Upper lobe of left lung (tissue), 4 donors: ENCODE data around the gene LSM6.

Experiments
- EP300 ChIP-seq, 4 donors: sonication (generic); formaldehyde crosslinking; IDR thresholded peaks; one replicate each; pipeline ENCODE4 v1.5.1; 2017; ENCODE audit warnings: antibody characterized with exemption in 4 of 4, control low read depth in 2 of 4
- POLR2A ChIP-seq, 4 donors: fragments of 450-650 bp; IDR thresholded peaks; one replicate each; pipeline ENCODE4 v1.5.1; 2016 to 2017; ENCODE audit warnings: antibody characterized with exemption in 4 of 4, mild to moderate bottlenecking in 2 of 4
- TF ChIP-seq, protein P1 (sequence below), 6 experiments: fragments of 450-650 bp in 4 of 6; fragments of 200-600 bp in 2 of 6; sonication (generic) in 2 of 6; IDR thresholded peaks; one replicate each; pipeline ENCODE4 v1.5.1; 2016 to 2019; ENCODE audit warnings: antibody characterized with exemption in 6 of 6

DNA sequence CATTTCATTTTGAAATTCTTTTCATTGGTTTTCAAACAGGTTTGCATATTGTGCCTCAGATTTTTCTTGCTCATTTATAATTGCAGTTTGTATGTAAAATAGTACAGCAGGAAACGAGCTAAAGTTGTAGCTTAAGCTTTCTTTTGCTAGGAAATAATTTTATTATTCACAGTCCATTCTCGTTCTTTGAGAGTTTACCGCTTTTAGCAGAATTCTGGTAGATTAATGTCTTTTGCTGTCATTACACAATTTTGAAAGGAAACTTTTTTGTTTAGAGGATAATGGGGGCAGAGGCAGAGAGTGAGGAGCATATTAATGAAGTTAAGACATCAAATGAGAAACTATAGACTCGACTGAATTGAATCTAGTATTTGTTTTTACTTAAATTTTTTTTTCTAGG, 10.5 kb downstream of the LSM6 start:
- TF ChIP-seq, protein P1, sequence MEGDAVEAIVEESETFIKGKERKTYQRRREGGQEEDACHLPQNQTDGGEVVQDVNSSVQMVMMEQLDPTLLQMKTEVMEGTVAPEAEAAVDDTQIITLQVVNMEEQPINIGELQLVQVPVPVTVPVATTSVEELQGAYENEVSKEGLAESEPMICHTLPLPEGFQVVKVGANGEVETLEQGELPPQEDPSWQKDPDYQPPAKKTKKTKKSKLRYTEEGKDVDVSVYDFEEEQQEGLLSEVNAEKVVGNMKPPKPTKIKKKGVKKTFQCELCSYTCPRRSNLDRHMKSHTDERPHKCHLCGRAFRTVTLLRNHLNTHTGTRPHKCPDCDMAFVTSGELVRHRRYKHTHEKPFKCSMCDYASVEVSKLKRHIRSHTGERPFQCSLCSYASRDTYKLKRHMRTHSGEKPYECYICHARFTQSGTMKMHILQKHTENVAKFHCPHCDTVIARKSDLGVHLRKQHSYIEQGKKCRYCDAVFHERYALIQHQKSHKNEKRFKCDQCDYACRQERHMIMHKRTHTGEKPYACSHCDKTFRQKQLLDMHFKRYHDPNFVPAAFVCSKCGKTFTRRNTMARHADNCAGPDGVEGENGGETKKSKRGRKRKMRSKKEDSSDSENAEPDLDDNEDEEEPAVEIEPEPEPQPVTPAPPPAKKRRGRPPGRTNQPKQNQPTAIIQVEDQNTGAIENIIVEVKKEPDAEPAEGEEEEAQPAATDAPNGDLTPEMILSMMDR (IDR thresholded peaks at IDR 0.05), result no peak
- TF ChIP-seq POLR2A (IDR thresholded peaks at IDR 0.05) (no peak), EP300 (IDR thresholded peaks at IDR 0.05) (no peak)
